Endometrial microvascular endothelial cells (primary cell): ENCODE data around the gene SLC25A42. TPM values are rescaled to one million over a fixed set of nuclear protein-coding genes. Genes with fewer than 3 reads are reported as not detected.
"Not testable (repeated sequence)": the region's sequence is repeated elsewhere in the genome, so short reads cannot be mapped to it uniquely, and the experiment has no call there.

Source experiments
- in situ Hi-C: cut with HindIII; loops from 2 replicates; pipeline ENCODE4 v1.10.0; 2017; ENCODE audit warnings: low sequenced_read_pairs, low pct_unique_long_range_greater_than_20kb; ENCODE audit errors: inconsistent ontology term
- total RNA-seq: library from RNA; depleted of rRNA; stranded (reverse); fragments of >200 nt; gene quantifications from one replicate; pipeline ENCODE4 v1.2.3, GENCODE V29; 2015; ENCODE audit errors: inconsistent ontology term

SLC25A42 gene
- total RNA-seq, 1 donor from 2014 or later, result 1.2 TPM

GRCh38 chr19:19098084-19098702 lies 34.4 kb downstream of the SLC25A42 start:
- in situ Hi-C loops, result no loop called here

- in situ Hi-C loops, result no loop called here
These were observed 35.2 kb downstream of the SLC25A42 start for GRCh38 chr19:19098703-19099632.

GRCh38 chr19:19101540-19101939 lies 37.7 kb downstream of the SLC25A42 start:
- in situ Hi-C loops, result no loop called here

GRCh38 chr19:19102566-19102965 lies 38.8 kb downstream of the SLC25A42 start:
- in situ Hi-C loops, result not testable (repeated sequence)

- in situ Hi-C loops, result no loop called here
These were observed 39.4 kb downstream of the SLC25A42 start for GRCh38 chr19:19103167-19103566.

GRCh38 chr19:19105365-19106055 lies 41.7 kb downstream of the SLC25A42 start:
- in situ Hi-C loops, result no loop called here

- in situ Hi-C loops, result no loop called here
These were observed 42.3 kb downstream of the SLC25A42 start for GRCh38 chr19:19106056-19106551.

GRCh38 chr19:19106938-19107337 lies 43.1 kb downstream of the SLC25A42 start:
- in situ Hi-C loops, result not testable (repeated sequence)

GRCh38 chr19:19107654-19108053 lies 43.9 kb downstream of the SLC25A42 start:
- in situ Hi-C loops, result no loop called here

GRCh38 chr19:19109601-19110000 lies 45.8 kb downstream of the SLC25A42 start:
- in situ Hi-C loops, result no loop called here

- in situ Hi-C loops, result no loop called here
These were observed 46.8 kb downstream of the SLC25A42 start for GRCh38 chr19:19110410-19111135.

- in situ Hi-C loops, result no loop called here
These were observed 47.5 kb downstream of the SLC25A42 start for GRCh38 chr19:19111136-19111835.

- in situ Hi-C loops, result no loop called here
These were observed 48.3 kb downstream of the SLC25A42 start for GRCh38 chr19:19111967-19112580.

GRCh38 chr19:19113040-19113626 lies 49.3 kb downstream of the SLC25A42 start:
- in situ Hi-C loops, result no loop called here

GRCh38 chr19:19115954-19116353 lies 52.2 kb downstream of the SLC25A42 start:
- in situ Hi-C loops, result no loop called here

GRCh38 chr19:19119325-19120237 lies 55.8 kb downstream of the SLC25A42 start:
- in situ Hi-C loops, result no loop called here
